Sigmoid colon (tissue), 7 donors: ENCODE results near the gene HNRNPU. TPM values are rescaled to one million over a fixed set of nuclear protein-coding genes. Genes with fewer than 3 reads are reported as not detected.

Experiments
- DNase-seq: peaks from one replicate; pipeline ENCODE4 v3.0.0-alpha.2; 2019
- H3K27ac ChIP-seq, 4 donors: fragments of 200-600 bp; sonication (generic); one replicate each; pipeline ENCODE4 v1.5.1; 2016 to 2019; ENCODE audit warnings: mild to moderate bottlenecking in 1 of 4
- H3K27me3 ChIP-seq, 3 donors: fragments of 200-600 bp; sonication (generic); one replicate each; pipeline ENCODE4 v1.5.1; 2019; ENCODE audit warnings: mild to moderate bottlenecking in 1 of 3
- H3K36me3 ChIP-seq, 4 donors: fragments of 200-600 bp; sonication (generic); one replicate each; pipeline ENCODE4 v1.5.1; 2016 to 2019
- H3K4me1 ChIP-seq, 4 donors: fragments of 200-600 bp; sonication (generic); one replicate each; pipeline ENCODE4 v1.5.1; 2017 to 2019
- H3K4me3 ChIP-seq, 4 donors: fragments of 200-600 bp; sonication (generic); one replicate each; pipeline ENCODE4 v1.5.1; 2017 to 2019; ENCODE audit warnings: mild to moderate bottlenecking in 2 of 4, moderate library complexity in 1 of 4
- H3K9me3 ChIP-seq, 4 donors: fragments of 200-600 bp in 3 of 4; sonication (generic) in 3 of 4; one replicate each; pipeline versions ENCODE4 v1.5.1 to v1.6.1; 2013 to 2019
- EP300 ChIP-seq, 4 donors: sonication (generic); formaldehyde crosslinking; IDR thresholded peaks; one replicate each; pipeline ENCODE4 v1.6.1; 2017; ENCODE audit warnings: antibody characterized with exemption in 4 of 4
- POLR2A ChIP-seq, 2 donors: fragments of 450-650 bp; IDR thresholded peaks; one replicate each; pipeline ENCODE4 v1.6.1; 2016; ENCODE audit warnings: antibody characterized with exemption in 2 of 2, mild to moderate bottlenecking in 2 of 2, moderate library complexity in 2 of 2
- POLR2AphosphoS5 ChIP-seq, 4 donors: sonication (generic); formaldehyde crosslinking; IDR thresholded peaks; one replicate each; pipeline ENCODE4 v1.6.1; 2017; ENCODE audit warnings: antibody characterized with exemption in 4 of 4
- WGBS, 2 donors: extraction: QIAGEN DNeasy Blood & Tissue Kit; methylation state at CpG; one replicate each; pipeline ENCODE4 v1.1.7; 2013; 5-methylcytosine and 5-hydroxymethylcytosine counted together
- intact Hi-C: fragments of 100-400 bp; cut with DNase I; formaldehyde crosslinking; loops from one replicate; pipeline ENCODE4 v1.15.1; 2023
- polyA plus RNA-seq, 3 donors: library from polyadenylated mRNA; stranded (reverse); fragments of 200-250 nt; gene quantifications; one replicate each; pipeline ENCODE4 v1.2.3, GENCODE V29; 2013
- total RNA-seq, 4 donors: library from RNA; depleted of rRNA; stranded (reverse); fragments of >200 nt; gene quantifications; one replicate each; pipeline ENCODE4 v1.1.0, GENCODE V29; 2016
- TF ChIP-seq, protein P1 (sequence below), 4 experiments: fragments of 450-650 bp in 3 of 4; fragments of 200-600 bp in 1 of 4; IDR thresholded peaks; one replicate each; pipeline ENCODE4 v1.5.1; 2016 to 2019; ENCODE audit warnings: antibody characterized with exemption in 4 of 4, mild to moderate bottlenecking in 3 of 4, moderate library complexity in 2 of 4
- donor health status: healthy with polysubstance abuse.
- donor health status: Bipolar disorder and iron deficiency.
- donor health status: healthy.

HNRNPU gene
- total and polyA plus RNA-seq, 7 donors: 71.0 to 339 (median 264) TPM

- intact Hi-C loops: no loop called here
- Histone ChIP-seq H3K27me3 (no peaks in the 10 kb centered on the region), H3K27ac (no peak overlapping the region), H3K4me3 (peak overlapping the region in 2 of 4 donors; percentile 10 to 15), H3K36me3 (no peaks in the 10 kb centered on the region), H3K4me1 (no peaks in the 10 kb centered on the region), H3K9me3 (no peaks in the 10 kb centered on the region)
- WGBS, 2 donors: 40 to 78% methylated on average over 15 of the region's 15 CpGs
- DNase-seq: no peak
- TF ChIP-seq POLR2A (IDR thresholded peaks at IDR 0.05) (no peak), POLR2AphosphoS5 (IDR thresholded peaks at IDR 0.05) (no peak), EP300 (IDR thresholded peaks at IDR 0.05) (no peak)
- TF ChIP-seq, protein P1, sequence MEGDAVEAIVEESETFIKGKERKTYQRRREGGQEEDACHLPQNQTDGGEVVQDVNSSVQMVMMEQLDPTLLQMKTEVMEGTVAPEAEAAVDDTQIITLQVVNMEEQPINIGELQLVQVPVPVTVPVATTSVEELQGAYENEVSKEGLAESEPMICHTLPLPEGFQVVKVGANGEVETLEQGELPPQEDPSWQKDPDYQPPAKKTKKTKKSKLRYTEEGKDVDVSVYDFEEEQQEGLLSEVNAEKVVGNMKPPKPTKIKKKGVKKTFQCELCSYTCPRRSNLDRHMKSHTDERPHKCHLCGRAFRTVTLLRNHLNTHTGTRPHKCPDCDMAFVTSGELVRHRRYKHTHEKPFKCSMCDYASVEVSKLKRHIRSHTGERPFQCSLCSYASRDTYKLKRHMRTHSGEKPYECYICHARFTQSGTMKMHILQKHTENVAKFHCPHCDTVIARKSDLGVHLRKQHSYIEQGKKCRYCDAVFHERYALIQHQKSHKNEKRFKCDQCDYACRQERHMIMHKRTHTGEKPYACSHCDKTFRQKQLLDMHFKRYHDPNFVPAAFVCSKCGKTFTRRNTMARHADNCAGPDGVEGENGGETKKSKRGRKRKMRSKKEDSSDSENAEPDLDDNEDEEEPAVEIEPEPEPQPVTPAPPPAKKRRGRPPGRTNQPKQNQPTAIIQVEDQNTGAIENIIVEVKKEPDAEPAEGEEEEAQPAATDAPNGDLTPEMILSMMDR (IDR thresholded peaks at IDR 0.05): no peak
Measured at GRCh38 chr1:244815600-244816099, 48.7 kb downstream of the HNRNPU start.

DNA sequence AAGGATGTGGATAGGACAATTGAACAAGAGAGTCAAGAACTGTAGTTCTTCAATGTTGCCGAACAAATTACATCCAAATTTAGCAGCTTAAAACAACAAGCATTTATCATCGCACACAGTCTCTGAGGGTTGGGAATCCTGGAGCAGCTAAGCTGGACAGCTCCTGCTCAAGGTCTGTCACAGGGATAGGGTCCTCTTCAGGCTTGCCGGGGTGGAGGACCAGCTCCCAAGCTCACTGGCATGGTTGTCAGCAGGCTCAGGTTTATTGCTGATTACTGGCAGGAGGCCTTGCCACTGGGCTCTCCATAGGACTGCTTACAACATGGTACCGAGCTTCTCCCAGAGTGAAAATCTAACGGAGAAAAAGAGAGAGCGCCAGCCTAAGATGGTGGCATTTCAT is 51.0 kb downstream of the HNRNPU start:
- WGBS, 2 donors: 87 to 90% methylated on average over 6 of the region's 6 CpGs
- no peaks in the 10 kb centered on the region for H3K27me3 ChIP-seq
- H3K4me1 ChIP-seq: no peaks in the 10 kb centered on the region
- no peak overlapping the region for H3K27ac ChIP-seq
- H3K4me3 ChIP-seq: no peak overlapping the region
- intact Hi-C loops: no loop called here
- H3K9me3 ChIP-seq: no peaks in the 10 kb centered on the region
- no peaks in the 10 kb centered on the region for H3K36me3 ChIP-seq
- TF ChIP-seq POLR2AphosphoS5 (IDR thresholded peaks at IDR 0.05): no peak
- TF ChIP-seq, protein P1 (IDR thresholded peaks at IDR 0.05): no peak
- no peak for TF ChIP-seq POLR2A (IDR thresholded peaks at IDR 0.05)
- no peak for TF ChIP-seq EP300 (IDR thresholded peaks at IDR 0.05)
- no peak for DNase-seq

GRCh38 chr1:244810221-244810620 is 54.1 kb downstream of the HNRNPU start:
- no peak overlapping the region for H3K4me3 ChIP-seq
- H3K27ac ChIP-seq: no peak overlapping the region
- H3K36me3 ChIP-seq: no peaks in the 10 kb centered on the region
- no peaks in the 10 kb centered on the region for H3K9me3 ChIP-seq
- no peaks in the 10 kb centered on the region for H3K4me1 ChIP-seq
- 82 to 83% methylated on average over 22 of the region's 22 CpGs for WGBS, 2 donors
- TF ChIP-seq POLR2A (IDR thresholded peaks at IDR 0.05) (no peak), EP300 (IDR thresholded peaks at IDR 0.05) (no peak), POLR2AphosphoS5 (IDR thresholded peaks at IDR 0.05) (no peak)
- TF ChIP-seq, protein P1 (IDR thresholded peaks at IDR 0.05): no peak
- intact Hi-C loops: no loop called here
- DNase-seq: no peak
- H3K27me3 ChIP-seq: no peaks in the 10 kb centered on the region

DNA sequence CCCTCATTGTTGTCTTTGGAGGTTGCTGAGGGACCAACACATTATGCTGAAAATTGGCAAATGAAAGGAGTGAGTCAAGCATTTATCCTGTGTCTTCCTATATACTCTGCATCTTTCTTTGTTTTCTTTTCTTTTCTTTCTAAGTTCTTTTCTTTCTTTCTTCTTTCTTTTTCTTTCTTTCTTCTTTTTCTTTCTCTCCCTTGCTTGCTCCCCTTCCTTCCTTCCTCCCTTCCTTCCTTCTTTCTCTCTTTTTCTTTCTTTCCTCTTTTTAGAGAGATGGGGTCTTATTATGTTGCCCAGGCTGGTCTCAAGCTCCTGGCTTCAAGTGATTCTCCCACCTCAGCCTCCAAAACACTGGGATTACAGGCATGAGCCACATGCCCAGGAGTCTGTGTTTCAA is 57.2 kb downstream of the HNRNPU start:
- intact Hi-C loops: no loop called here
- no peak for DNase-seq
- H3K9me3 ChIP-seq: no peaks in the 10 kb centered on the region
- no peak overlapping the region for H3K27ac ChIP-seq
- H3K27me3 ChIP-seq: no peaks in the 10 kb centered on the region
- no peak overlapping the region for H3K4me3 ChIP-seq
- H3K4me1 ChIP-seq: no peaks in the 10 kb centered on the region
- no peaks in the 10 kb centered on the region for H3K36me3 ChIP-seq
- no peak for TF ChIP-seq POLR2AphosphoS5 (IDR thresholded peaks at IDR 0.05)

GRCh38 chr1:244804841-244805240 is 59.5 kb downstream of the HNRNPU start:
- Histone ChIP-seq H3K27me3 (no peaks in the 10 kb centered on the region), H3K36me3 (no peaks in the 10 kb centered on the region), H3K4me3 (no peak overlapping the region), H3K4me1 (no peaks in the 10 kb centered on the region), H3K27ac (no peak overlapping the region), H3K9me3 (no peaks in the 10 kb centered on the region)
- 94 to 95% methylated on average over 8 of the region's 8 CpGs for WGBS, 2 donors
- intact Hi-C loops: no loop called here
- no peak for DNase-seq
- TF ChIP-seq POLR2AphosphoS5 (IDR thresholded peaks at IDR 0.05): no peak
- TF ChIP-seq, protein P1 (IDR thresholded peaks at IDR 0.05): no peak
- TF ChIP-seq EP300 (IDR thresholded peaks at IDR 0.05): no peak
- no peak for TF ChIP-seq POLR2A (IDR thresholded peaks at IDR 0.05)
